ENCODE measurements around the gene DHRS11. TPM values are rescaled to one million over a fixed set of nuclear protein-coding genes. Genes with fewer than 3 reads are reported as not detected.

Gene DHRS11
- total RNA-seq, 1 experiment from 2014 or later: 38.0 TPM

DNA sequence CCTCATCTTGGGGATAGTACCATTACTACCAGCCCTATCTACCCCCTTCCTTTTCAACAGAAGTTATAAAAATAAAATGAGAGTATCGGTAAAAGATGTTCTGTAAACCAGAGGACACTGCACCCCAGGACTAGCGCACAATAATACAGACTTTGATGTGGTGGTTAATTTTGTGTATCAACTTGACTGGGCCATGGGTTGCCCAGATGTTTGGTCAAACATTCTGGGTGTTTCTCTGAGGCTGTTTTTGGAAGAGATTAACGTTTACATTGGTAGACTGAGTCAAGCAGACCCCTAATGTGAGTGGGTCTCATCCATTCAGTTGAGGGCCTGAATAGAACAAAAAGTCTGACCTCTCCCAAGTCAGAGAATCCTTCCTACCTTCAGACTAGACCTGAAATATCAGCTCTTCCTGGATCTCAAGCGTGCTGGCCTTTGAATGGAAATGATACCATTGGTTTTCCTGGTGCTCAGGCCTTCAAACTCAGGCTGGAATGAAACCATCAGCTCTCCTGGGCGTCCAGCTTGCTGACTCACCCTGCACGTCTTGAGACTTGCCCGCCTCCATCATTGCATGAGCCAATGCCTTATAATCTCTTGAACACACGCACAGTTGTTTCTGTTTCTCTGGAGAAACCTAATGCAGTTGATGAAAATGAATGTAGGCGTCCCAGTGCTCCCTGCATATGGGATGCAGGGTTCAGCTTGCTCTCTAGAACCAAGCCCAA lies 19.8 kb downstream of the DHRS11 start (continued):
- TF ChIP-seq, protein P1, sequence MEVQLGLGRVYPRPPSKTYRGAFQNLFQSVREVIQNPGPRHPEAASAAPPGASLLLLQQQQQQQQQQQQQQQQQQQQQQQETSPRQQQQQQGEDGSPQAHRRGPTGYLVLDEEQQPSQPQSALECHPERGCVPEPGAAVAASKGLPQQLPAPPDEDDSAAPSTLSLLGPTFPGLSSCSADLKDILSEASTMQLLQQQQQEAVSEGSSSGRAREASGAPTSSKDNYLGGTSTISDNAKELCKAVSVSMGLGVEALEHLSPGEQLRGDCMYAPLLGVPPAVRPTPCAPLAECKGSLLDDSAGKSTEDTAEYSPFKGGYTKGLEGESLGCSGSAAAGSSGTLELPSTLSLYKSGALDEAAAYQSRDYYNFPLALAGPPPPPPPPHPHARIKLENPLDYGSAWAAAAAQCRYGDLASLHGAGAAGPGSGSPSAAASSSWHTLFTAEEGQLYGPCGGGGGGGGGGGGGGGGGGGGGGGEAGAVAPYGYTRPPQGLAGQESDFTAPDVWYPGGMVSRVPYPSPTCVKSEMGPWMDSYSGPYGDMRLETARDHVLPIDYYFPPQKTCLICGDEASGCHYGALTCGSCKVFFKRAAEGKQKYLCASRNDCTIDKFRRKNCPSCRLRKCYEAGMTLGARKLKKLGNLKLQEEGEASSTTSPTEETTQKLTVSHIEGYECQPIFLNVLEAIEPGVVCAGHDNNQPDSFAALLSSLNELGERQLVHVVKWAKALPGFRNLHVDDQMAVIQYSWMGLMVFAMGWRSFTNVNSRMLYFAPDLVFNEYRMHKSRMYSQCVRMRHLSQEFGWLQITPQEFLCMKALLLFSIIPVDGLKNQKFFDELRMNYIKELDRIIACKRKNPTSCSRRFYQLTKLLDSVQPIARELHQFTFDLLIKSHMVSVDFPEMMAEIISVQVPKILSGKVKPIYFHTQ (CRISPR knock-in tag; IDR thresholded peaks at IDR 0.05): no peak
- TF ChIP-seq ZNF219 (CRISPR knock-in tag; IDR thresholded peaks at IDR 0.05; ENCODE audit: borderline replicate concordance): no peak
- no peak for TF ChIP-seq ESRRA (CRISPR knock-in tag; IDR thresholded peaks at IDR 0.05; ENCODE audit: borderline replicate concordance)
- no peak for TF ChIP-seq NR1H2 (CRISPR knock-in tag; IDR thresholded peaks at IDR 0.05)
- TF ChIP-seq IRF2 (CRISPR knock-in tag; IDR thresholded peaks at IDR 0.05; ENCODE audit: borderline replicate concordance, low read depth): no peak
- TF ChIP-seq, protein P2, sequence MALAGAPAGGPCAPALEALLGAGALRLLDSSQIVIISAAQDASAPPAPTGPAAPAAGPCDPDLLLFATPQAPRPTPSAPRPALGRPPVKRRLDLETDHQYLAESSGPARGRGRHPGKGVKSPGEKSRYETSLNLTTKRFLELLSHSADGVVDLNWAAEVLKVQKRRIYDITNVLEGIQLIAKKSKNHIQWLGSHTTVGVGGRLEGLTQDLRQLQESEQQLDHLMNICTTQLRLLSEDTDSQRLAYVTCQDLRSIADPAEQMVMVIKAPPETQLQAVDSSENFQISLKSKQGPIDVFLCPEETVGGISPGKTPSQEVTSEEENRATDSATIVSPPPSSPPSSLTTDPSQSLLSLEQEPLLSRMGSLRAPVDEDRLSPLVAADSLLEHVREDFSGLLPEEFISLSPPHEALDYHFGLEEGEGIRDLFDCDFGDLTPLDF (CRISPR knock-in tag; IDR thresholded peaks at IDR 0.05): no peak
- no peak for TF ChIP-seq TCF7 (CRISPR knock-in tag; IDR thresholded peaks at IDR 0.05; ENCODE audit: low read depth)

DNA sequence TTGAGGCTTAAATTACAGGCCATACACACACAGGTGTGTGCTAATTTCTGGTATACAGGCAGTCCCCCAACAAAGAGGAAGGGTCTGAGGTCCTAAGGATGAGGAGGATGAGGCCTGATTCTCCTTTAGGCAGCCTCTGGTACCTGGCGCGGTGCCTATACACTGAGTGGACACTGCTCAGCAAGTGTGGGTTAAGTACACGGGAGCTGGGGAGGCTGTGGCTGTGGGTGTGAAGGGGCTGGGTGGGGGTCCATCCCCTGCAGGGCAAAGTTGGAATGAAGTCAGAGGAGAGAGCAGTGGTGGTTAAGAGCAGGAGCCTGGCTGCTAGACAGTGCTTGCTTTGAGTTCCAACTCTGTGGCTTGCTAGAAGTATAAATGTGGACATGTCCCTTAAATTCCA lies 20.6 kb downstream of the DHRS11 start:
- H3K4me3 Mint-ChIP-seq: no peak overlapping the region
- TF ChIP-seq TEAD1 (CRISPR knock-in tag; IDR thresholded peaks at IDR 0.05) (no peak), TCF7 (CRISPR knock-in tag; IDR thresholded peaks at IDR 0.05; ENCODE audit: low read depth) (no peak), GABPB1 (CRISPR knock-in tag; IDR thresholded peaks at IDR 0.05) (no peak), ATF1 (CRISPR knock-in tag; IDR thresholded peaks at IDR 0.05) (no peak), RORB (CRISPR knock-in tag; IDR thresholded peaks at IDR 0.05) (no peak), KAT7 (CRISPR knock-in tag; IDR thresholded peaks at IDR 0.05; ENCODE audit: borderline replicate concordance) (no peak), FOXJ3 (CRISPR knock-in tag; IDR thresholded peaks at IDR 0.05; ENCODE audit: borderline replicate concordance) (no peak), ETV6 (CRISPR knock-in tag; IDR thresholded peaks at IDR 0.05) (no peak), GTF2I (CRISPR knock-in tag; conservative IDR thresholded peaks at IDR 0.05) (no peak), MXD4 (CRISPR knock-in tag; IDR thresholded peaks at IDR 0.05; ENCODE audit: borderline replicate concordance) (no peak), ZNF396 (CRISPR knock-in tag; IDR thresholded peaks at IDR 0.05; ENCODE audit: borderline replicate concordance) (no peak)
- TF ChIP-seq, protein P3, sequence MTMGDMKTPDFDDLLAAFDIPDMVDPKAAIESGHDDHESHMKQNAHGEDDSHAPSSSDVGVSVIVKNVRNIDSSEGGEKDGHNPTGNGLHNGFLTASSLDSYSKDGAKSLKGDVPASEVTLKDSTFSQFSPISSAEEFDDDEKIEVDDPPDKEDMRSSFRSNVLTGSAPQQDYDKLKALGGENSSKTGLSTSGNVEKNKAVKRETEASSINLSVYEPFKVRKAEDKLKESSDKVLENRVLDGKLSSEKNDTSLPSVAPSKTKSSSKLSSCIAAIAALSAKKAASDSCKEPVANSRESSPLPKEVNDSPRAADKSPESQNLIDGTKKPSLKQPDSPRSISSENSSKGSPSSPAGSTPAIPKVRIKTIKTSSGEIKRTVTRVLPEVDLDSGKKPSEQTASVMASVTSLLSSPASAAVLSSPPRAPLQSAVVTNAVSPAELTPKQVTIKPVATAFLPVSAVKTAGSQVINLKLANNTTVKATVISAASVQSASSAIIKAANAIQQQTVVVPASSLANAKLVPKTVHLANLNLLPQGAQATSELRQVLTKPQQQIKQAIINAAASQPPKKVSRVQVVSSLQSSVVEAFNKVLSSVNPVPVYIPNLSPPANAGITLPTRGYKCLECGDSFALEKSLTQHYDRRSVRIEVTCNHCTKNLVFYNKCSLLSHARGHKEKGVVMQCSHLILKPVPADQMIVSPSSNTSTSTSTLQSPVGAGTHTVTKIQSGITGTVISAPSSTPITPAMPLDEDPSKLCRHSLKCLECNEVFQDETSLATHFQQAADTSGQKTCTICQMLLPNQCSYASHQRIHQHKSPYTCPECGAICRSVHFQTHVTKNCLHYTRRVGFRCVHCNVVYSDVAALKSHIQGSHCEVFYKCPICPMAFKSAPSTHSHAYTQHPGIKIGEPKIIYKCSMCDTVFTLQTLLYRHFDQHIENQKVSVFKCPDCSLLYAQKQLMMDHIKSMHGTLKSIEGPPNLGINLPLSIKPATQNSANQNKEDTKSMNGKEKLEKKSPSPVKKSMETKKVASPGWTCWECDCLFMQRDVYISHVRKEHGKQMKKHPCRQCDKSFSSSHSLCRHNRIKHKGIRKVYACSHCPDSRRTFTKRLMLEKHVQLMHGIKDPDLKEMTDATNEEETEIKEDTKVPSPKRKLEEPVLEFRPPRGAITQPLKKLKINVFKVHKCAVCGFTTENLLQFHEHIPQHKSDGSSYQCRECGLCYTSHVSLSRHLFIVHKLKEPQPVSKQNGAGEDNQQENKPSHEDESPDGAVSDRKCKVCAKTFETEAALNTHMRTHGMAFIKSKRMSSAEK (CRISPR knock-in tag; IDR thresholded peaks at IDR 0.05; ENCODE audit: borderline replicate concordance): no peak
- TF ChIP-seq, protein P4, sequence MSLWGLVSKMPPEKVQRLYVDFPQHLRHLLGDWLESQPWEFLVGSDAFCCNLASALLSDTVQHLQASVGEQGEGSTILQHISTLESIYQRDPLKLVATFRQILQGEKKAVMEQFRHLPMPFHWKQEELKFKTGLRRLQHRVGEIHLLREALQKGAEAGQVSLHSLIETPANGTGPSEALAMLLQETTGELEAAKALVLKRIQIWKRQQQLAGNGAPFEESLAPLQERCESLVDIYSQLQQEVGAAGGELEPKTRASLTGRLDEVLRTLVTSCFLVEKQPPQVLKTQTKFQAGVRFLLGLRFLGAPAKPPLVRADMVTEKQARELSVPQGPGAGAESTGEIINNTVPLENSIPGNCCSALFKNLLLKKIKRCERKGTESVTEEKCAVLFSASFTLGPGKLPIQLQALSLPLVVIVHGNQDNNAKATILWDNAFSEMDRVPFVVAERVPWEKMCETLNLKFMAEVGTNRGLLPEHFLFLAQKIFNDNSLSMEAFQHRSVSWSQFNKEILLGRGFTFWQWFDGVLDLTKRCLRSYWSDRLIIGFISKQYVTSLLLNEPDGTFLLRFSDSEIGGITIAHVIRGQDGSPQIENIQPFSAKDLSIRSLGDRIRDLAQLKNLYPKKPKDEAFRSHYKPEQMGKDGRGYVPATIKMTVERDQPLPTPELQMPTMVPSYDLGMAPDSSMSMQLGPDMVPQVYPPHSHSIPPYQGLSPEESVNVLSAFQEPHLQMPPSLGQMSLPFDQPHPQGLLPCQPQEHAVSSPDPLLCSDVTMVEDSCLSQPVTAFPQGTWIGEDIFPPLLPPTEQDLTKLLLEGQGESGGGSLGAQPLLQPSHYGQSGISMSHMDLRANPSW (CRISPR knock-in tag; conservative IDR thresholded peaks at IDR 0.05; ENCODE audit: low read depth): no peak
- TF ChIP-seq, protein P5, sequence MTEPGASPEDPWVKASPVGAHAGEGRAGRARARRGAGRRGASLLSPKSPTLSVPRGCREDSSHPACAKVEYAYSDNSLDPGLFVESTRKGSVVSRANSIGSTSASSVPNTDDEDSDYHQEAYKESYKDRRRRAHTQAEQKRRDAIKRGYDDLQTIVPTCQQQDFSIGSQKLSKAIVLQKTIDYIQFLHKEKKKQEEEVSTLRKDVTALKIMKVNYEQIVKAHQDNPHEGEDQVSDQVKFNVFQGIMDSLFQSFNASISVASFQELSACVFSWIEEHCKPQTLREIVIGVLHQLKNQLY (CRISPR knock-in tag; IDR thresholded peaks at IDR 0.05): no peak
- TF ChIP-seq, protein P6, sequence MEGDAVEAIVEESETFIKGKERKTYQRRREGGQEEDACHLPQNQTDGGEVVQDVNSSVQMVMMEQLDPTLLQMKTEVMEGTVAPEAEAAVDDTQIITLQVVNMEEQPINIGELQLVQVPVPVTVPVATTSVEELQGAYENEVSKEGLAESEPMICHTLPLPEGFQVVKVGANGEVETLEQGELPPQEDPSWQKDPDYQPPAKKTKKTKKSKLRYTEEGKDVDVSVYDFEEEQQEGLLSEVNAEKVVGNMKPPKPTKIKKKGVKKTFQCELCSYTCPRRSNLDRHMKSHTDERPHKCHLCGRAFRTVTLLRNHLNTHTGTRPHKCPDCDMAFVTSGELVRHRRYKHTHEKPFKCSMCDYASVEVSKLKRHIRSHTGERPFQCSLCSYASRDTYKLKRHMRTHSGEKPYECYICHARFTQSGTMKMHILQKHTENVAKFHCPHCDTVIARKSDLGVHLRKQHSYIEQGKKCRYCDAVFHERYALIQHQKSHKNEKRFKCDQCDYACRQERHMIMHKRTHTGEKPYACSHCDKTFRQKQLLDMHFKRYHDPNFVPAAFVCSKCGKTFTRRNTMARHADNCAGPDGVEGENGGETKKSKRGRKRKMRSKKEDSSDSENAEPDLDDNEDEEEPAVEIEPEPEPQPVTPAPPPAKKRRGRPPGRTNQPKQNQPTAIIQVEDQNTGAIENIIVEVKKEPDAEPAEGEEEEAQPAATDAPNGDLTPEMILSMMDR (IDR thresholded peaks at IDR 0.05): no peak
- TF ChIP-seq, protein P7, sequence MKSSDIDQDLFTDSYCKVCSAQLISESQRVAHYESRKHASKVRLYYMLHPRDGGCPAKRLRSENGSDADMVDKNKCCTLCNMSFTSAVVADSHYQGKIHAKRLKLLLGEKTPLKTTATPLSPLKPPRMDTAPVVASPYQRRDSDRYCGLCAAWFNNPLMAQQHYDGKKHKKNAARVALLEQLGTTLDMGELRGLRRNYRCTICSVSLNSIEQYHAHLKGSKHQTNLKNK (CRISPR knock-in tag; IDR thresholded peaks at IDR 0.05): no peak

More for the DNA sequence above, 20.6 kb downstream of the DHRS11 start:
- Mint-ChIP-seq H3K36me3 (peaks cover 9% of the 10 kb centered on the region), H3K27ac (no peak overlapping the region), H3K9me3 (peaks cover 8% of the 10 kb centered on the region; the same call in 1 of the 2 replicates), H3K27me3 (ENCODE audit: low read depth) (no peaks in the 10 kb centered on the region), H3K4me1 (peaks cover 44% of the 10 kb centered on the region)
- DNase-seq (ENCODE audit: low spot score) (no peak), ATAC-seq (no peak)
- ChIA-PET CTCF (interaction anchor here (1.8 to 8.1 kb wide), 3 partner anchors 10 to 143 kb away, joined by 6 to 87 read pairs (median 60); partner anchors contain the start of gene MRM1), POLR2A (no interaction called here)

Data from WTC11 (cell line).